Stimulated activated effector memory CD8-positive, alpha-beta T cell treated with anti-CD3 and anti-CD28 coated beads, Interleukin-12 subunit alpha, Interleukin-12 subunit beta, amount 100 ng/mL, for 72 hours (primary cell): ENCODE measurements around the gene PRRT4.

Experiments
- ATAC-seq: fragments of 150-1000 bp; cut with Tn5 transposase; 2 replicates; pipeline ENCODE4 v1.10.0; 2021
- DNase-seq, 2 donors: peaks; one replicate each; pipeline ENCODE4 v3.0.0; 2021 to 2022; ENCODE audit warnings: low spot score in 2 of 2
- H3K27ac Mint-ChIP-seq: one replicate; pipeline ENCODE4 v1.8.0; 2022; ENCODE audit warnings: mild to moderate bottlenecking, mixed read lengths
- H3K36me3 Mint-ChIP-seq: one replicate; pipeline ENCODE4 v1.8.0; 2022; ENCODE audit warnings: mild to moderate bottlenecking, mixed read lengths
- H3K4me1 Mint-ChIP-seq: one replicate; pipeline ENCODE4 v1.8.0; 2022; ENCODE audit warnings: mixed read lengths
- H3K4me3 Mint-ChIP-seq: one replicate; pipeline ENCODE4 v1.8.0; 2022; ENCODE audit warnings: mild to moderate bottlenecking, mixed read lengths
- H3K9me3 Mint-ChIP-seq: one replicate; pipeline ENCODE4 v1.8.0; 2022; ENCODE audit warnings: mixed read lengths

PRRT4 gene

GRCh38 chr7:128350708-128351295 is 10.7 kb downstream of the PRRT4 start:
- Mint-ChIP-seq H3K4me3 (peak overlapping the region; percentile 18), H3K27ac (no peak overlapping the region), H3K36me3 (no peaks in the 10 kb centered on the region), H3K9me3 (no peaks in the 10 kb centered on the region), H3K4me1 (peaks cover 4% of the 10 kb centered on the region)
- ATAC-seq (no peak), DNase-seq (no peak)

GRCh38 chr7:128349466-128349825 is 12.0 kb downstream of the PRRT4 start:
- no peak for ATAC-seq
- no peaks in the 10 kb centered on the region for H3K36me3 Mint-ChIP-seq
- H3K4me3 Mint-ChIP-seq: no peak overlapping the region
- no peak for DNase-seq
- H3K4me1 Mint-ChIP-seq: no peaks in the 10 kb centered on the region
- no peak overlapping the region for H3K27ac Mint-ChIP-seq
- H3K9me3 Mint-ChIP-seq: no peaks in the 10 kb centered on the region

- Mint-ChIP-seq H3K36me3 (no peaks in the 10 kb centered on the region), H3K4me1 (peaks cover 5% of the 10 kb centered on the region), H3K4me3 (no peak overlapping the region), H3K27ac (no peak overlapping the region), H3K9me3 (no peaks in the 10 kb centered on the region)
- ATAC-seq (peak; percentile 44), DNase-seq (peak in 1 of 2 donors; percentile 29)
These were observed 13.8 kb downstream of the PRRT4 start for GRCh38 chr7:128347647-128348097.

GRCh38 chr7:128344431-128344774 is 17.1 kb downstream of the PRRT4 start:
- peak overlapping the region; percentile 90 for H3K4me3 Mint-ChIP-seq
- DNase-seq (no peak), ATAC-seq (no peak)
- H3K27ac Mint-ChIP-seq: no peak overlapping the region
- peaks cover 10% of the 10 kb centered on the region for H3K36me3 Mint-ChIP-seq
- no peaks in the 10 kb centered on the region for H3K9me3 Mint-ChIP-seq
- H3K4me1 Mint-ChIP-seq: peaks cover 25% of the 10 kb centered on the region

GRCh38 chr7:128343554-128344430 is 17.7 kb downstream of the PRRT4 start, which contains the start of gene RBM28:
Gene RBM28, minus strand, starts transcription at chr7:128343908. Its CDS starts 115 bp downstream, at chr7:128343793.
- H3K27ac Mint-ChIP-seq: peak within 1 kb of the TSS; percentile 91
- H3K4me1 Mint-ChIP-seq: peaks cover 25% of the 10 kb centered on the region
- no peaks in the 10 kb centered on the region for H3K9me3 Mint-ChIP-seq
- peak; percentile 95 for ATAC-seq
- peak within 1 kb of the TSS; percentile 90 for H3K4me3 Mint-ChIP-seq
- H3K36me3 Mint-ChIP-seq: peaks cover 16% of the 10 kb centered on the region
- peak; percentile 81 to 96 for DNase-seq

- Mint-ChIP-seq H3K9me3 (no peaks in the 10 kb centered on the region), H3K4me1 (peaks cover 25% of the 10 kb centered on the region), H3K4me3 (peak overlapping the region; percentile 90), H3K27ac (peak overlapping the region; percentile 62), H3K36me3 (peaks cover 37% of the 10 kb centered on the region)
- no peak for ATAC-seq
- DNase-seq: no peak
These were observed 19.8 kb downstream of the PRRT4 start for GRCh38 chr7:128341733-128342132.

GRCh38 chr7:128335730-128336129 is 25.8 kb downstream of the PRRT4 start:
- DNase-seq: no peak
- no peaks in the 10 kb centered on the region for H3K9me3 Mint-ChIP-seq
- H3K36me3 Mint-ChIP-seq: peaks cover 97% of the 10 kb centered on the region
- H3K27ac Mint-ChIP-seq: no peak overlapping the region
- H3K4me3 Mint-ChIP-seq: no peak overlapping the region
- ATAC-seq: no peak
- peaks cover 8% of the 10 kb centered on the region for H3K4me1 Mint-ChIP-seq

GRCh38 chr7:128324368-128324680 is 37.2 kb downstream of the PRRT4 start:
- Mint-ChIP-seq H3K9me3 (no peaks in the 10 kb centered on the region), H3K4me1 (peaks cover 30% of the 10 kb centered on the region), H3K4me3 (no peak overlapping the region), H3K27ac (no peak overlapping the region), H3K36me3 (peaks cover 99% of the 10 kb centered on the region)
- DNase-seq (no peak), ATAC-seq (no peak)

- Mint-ChIP-seq H3K27ac (no peak overlapping the region), H3K4me1 (peaks cover 36% of the 10 kb centered on the region), H3K36me3 (peaks cover 99% of the 10 kb centered on the region), H3K4me3 (no peak overlapping the region), H3K9me3 (no peaks in the 10 kb centered on the region)
- DNase-seq (no peak), ATAC-seq (no peak)
These were observed 37.8 kb downstream of the PRRT4 start for GRCh38 chr7:128323459-128324367.

GRCh38 chr7:128323040-128323439 is 38.5 kb downstream of the PRRT4 start:
- ATAC-seq (no peak), DNase-seq (no peak)
- Mint-ChIP-seq H3K27ac (no peak overlapping the region), H3K36me3 (peaks cover 99% of the 10 kb centered on the region), H3K9me3 (no peaks in the 10 kb centered on the region), H3K4me1 (peaks cover 40% of the 10 kb centered on the region), H3K4me3 (no peak overlapping the region)

GRCh38 chr7:128322040-128322643 is 39.3 kb downstream of the PRRT4 start:
- DNase-seq: no peak
- H3K4me1 Mint-ChIP-seq: peaks cover 40% of the 10 kb centered on the region
- peak overlapping the region; percentile 44 for H3K4me3 Mint-ChIP-seq
- peak; percentile 67 for ATAC-seq
- H3K27ac Mint-ChIP-seq: peak overlapping the region; percentile 35
- peaks cover 99% of the 10 kb centered on the region for H3K36me3 Mint-ChIP-seq
- no peaks in the 10 kb centered on the region for H3K9me3 Mint-ChIP-seq

- H3K9me3 Mint-ChIP-seq: no peaks in the 10 kb centered on the region
- peak in 1 of 2 donors; percentile 56 for DNase-seq
- peak overlapping the region; percentile 44 for H3K4me3 Mint-ChIP-seq
- H3K36me3 Mint-ChIP-seq: peaks cover 99% of the 10 kb centered on the region
- peaks cover 40% of the 10 kb centered on the region for H3K4me1 Mint-ChIP-seq
- ATAC-seq: peak; percentile 68
- peak overlapping the region; percentile 83 for H3K27ac Mint-ChIP-seq
These were observed 40.5 kb downstream of the PRRT4 start for GRCh38 chr7:128321044-128321422.

GRCh38 chr7:128318691-128319090 is 42.8 kb downstream of the PRRT4 start:
- H3K4me1 Mint-ChIP-seq: peaks cover 49% of the 10 kb centered on the region

GRCh38 chr7:128311013-128311412 is 50.5 kb downstream of the PRRT4 start:
- Mint-ChIP-seq H3K4me1 (peaks cover 9% of the 10 kb centered on the region), H3K9me3 (no peaks in the 10 kb centered on the region), H3K27ac (peak overlapping the region; percentile 18), H3K4me3 (no peak overlapping the region), H3K36me3 (peaks cover 99% of the 10 kb centered on the region)
- DNase-seq: peak in 1 of 2 donors; percentile 32
- ATAC-seq: no peak

More at GRCh38 chr7:128318691-128319090, 42.8 kb downstream of the PRRT4 start:
- Mint-ChIP-seq H3K27ac (peak overlapping the region; percentile 83), H3K4me3 (no peak overlapping the region), H3K36me3 (peaks cover 99% of the 10 kb centered on the region), H3K9me3 (no peaks in the 10 kb centered on the region)
- ATAC-seq (no peak), DNase-seq (no peak)

- H3K4me3 Mint-ChIP-seq: no peak overlapping the region
- DNase-seq: peak in 1 of 2 donors; percentile 42
- peaks cover 99% of the 10 kb centered on the region for H3K36me3 Mint-ChIP-seq
- H3K9me3 Mint-ChIP-seq: no peaks in the 10 kb centered on the region
- peaks cover 9% of the 10 kb centered on the region for H3K4me1 Mint-ChIP-seq
- no peak for ATAC-seq
- H3K27ac Mint-ChIP-seq: no peak overlapping the region
These were observed 51.0 kb downstream of the PRRT4 start for GRCh38 chr7:128310499-128310898.
